GM19438 (cell line): ENCODE results near the gene BCAR3.

Experiments
- ATAC-seq: cut with Tn5 transposase; IDR thresholded peaks from one replicate; pipeline ENCODE4 v1.9.1; 2021; ENCODE audit warnings: low read depth; ENCODE audit not compliant: unreplicated experiment

BCAR3 gene

DNA sequence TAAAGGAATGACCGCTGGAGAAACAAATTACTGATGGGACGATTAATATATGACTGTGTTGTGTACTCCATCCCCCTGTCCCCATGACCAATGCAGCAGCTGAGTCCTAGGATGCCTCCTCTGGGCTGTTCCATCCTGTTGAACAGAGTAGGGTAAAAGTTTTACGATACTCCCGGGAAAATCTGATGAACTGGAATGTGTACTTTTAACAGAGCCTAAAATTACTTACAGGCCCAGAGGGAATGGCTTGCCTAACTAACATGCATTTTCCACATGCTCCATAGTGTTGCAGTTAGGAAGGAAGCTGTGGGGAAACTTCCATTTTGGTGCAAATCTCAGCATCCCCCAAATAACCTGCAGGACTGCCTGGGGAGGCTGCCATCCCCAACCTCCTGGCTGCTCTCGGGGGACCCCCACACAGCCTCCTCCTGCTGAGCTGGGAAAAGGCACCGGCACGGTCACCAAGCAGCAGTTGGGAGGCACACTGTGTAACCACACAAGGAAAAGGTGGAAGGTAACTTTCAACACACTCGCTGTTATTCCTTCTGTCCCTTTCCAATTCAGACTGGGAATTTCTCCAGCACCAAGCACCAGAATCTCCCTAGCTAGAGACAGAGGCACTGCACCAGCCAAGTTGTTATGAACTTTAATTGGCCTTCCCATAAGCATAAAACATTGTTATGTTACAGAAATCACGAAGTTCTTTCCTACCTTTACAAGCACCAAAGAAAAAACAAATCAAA lies 97.2 kb downstream of the BCAR3 start:
- ATAC-seq = no peak

DNA sequence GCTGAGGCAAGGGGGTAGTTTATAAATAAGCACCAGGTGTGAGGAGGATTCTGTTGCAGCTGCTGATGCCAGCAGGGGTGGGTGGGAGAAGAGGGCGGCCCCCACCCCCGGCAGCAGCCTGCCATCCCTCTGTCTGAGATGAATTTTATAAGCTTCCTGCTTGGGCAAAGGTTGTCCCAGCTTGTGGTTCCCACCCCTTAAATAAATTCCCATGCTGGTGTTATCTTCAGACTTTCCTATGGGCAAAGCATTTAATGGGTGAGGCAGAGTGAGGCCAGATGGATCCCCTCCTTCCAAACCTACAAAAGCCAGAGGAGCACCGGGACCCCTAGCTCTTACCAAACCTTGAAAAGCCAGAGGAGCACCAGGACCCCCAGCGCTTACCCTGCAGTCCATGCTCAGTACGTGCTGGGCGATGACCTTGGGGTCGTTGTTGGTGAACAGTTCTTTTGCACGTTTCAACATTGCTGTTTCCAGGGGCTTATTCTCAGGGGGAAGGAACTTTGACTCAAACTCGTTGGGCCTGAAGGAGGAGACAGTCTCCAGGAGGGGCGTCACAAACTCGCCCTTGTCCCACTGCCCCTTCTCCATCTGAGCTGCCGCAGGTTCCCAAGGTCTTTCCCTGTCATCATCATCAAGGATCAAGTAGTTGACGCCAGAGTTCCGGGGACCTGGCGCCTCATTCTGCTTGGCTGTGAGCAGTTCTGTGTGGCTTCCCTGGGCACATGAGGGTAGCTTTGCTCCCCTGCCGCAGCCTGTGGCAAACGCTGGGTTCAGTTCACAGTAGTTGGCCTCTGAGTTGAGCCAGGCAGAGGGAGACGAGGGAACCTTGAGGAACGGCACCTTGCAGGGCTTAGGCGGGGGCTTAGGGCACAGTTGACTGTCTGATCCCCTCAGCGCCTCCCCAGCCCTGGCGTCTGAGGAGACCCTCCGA lies 99.5 kb downstream of the BCAR3 start:
- ATAC-seq = no peak

GRCh38 chr1:93579891-93580290 lies 101.7 kb downstream of the BCAR3 start:
- no peak for ATAC-seq

GRCh38 chr1:93578911-93579825 lies 102.5 kb downstream of the BCAR3 start:
- no peak for ATAC-seq

GRCh38 chr1:93578433-93578830 lies 103.2 kb downstream of the BCAR3 start:
- ATAC-seq = no peak

GRCh38 chr1:93577536-93578432 lies 103.9 kb downstream of the BCAR3 start:
- no peak for ATAC-seq

DNA sequence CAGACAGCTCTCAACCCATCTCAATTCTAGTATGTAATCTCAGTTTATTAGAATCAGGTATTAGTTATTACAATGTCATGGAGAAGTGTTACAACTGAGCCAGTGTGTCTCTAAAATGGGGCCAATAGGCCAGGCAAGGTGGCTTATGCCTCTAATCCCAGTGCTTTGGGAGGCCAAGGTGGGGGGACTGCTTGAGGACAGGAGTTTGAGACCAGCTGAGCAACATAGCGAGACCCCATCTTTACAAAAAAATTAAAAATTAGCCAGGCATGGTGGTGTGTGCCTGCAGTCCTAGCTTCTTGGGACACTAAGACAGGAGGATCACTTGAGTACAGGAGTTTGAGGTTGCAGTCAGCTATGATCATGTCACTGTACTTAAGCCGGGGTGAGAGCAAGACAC lies 104.9 kb downstream of the BCAR3 start:
- ATAC-seq = no peak

DNA sequence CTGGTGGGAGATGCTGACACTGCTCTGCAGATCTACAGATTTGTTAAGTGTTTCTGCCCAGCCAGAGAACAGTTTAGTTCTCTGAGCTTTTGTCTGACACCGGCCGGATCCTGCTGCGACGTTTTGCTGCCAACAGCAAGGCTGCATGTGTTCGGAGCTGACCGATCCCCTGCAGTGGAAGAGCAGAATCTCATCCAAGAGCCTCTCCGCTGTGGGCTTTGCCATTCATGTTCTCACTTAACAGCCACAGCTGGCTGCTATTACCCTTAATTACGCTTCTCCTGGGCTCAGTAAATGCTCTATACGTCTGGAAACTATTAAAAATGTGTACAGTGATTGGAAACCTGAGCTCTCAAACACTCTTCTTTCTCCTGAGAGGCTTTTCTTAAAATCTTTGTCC lies 105.3 kb downstream of the BCAR3 start:
- no peak for ATAC-seq

DNA sequence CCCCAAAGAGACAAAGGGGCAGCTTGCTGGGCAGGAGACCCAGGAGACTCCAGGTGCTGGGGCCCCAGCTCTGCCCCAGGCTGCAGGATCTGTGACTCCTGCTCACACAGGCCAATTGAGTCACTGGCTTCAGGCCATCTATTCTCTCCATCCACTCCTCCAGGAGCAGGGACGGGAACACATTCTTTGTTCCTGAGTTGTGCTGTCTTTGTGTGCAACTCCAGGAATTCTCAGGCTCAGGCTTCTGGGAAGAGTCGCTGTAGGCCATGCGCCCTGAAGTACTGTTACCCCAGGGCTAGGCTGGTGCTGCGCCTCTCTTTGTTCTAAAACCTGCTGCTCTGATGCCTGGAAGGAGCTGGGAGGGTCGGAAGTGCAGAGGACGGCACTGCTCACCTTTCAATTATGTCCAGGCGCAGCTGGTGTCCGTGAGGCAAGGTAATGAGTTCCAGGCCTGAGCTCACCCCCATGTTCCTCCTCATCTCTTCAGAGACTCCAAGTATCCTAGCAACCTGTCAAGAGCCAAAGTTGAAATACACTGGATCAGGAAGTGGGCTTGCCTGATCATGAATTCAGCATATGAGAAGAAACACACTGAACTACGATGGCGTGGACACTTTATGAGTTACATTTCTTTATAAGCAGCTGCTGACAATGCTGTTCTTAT lies 105.9 kb downstream of the BCAR3 start:
- ATAC-seq = no peak

- ATAC-seq = no peak
Observed at GRCh38 chr1:93574991-93575390, 106.6 kb downstream of the BCAR3 start.

- no peak for ATAC-seq
Observed at GRCh38 chr1:93574511-93574910, 107.1 kb downstream of the BCAR3 start.

GRCh38 chr1:93573940-93574469 lies 107.6 kb downstream of the BCAR3 start:
- ATAC-seq = no peak

GRCh38 chr1:93571623-93572310 lies 109.9 kb downstream of the BCAR3 start:
- no peak for ATAC-seq

DNA sequence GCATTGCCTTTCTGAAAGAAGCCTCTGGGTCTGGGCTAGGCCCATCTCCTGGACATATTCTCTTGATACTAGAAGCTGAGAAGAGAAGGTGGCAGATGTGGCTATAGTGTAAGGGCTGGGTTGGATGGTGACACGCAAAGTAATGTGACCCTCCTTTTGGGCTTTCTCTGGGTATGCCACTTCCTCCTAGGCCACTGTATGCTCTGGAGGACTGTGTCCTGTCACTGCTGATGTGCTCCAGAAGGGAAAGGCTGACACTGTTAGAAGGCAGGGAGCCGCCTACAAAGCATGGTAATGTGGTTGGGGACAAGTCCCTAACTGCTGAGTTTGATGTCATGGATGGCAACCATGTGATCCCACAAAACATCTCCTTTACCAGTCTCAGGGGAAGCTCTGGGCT lies 112.1 kb downstream of the BCAR3 start:
- ATAC-seq = no peak

- ATAC-seq = no peak
Observed at GRCh38 chr1:93567255-93567918, 114.2 kb downstream of the BCAR3 start.

DNA sequence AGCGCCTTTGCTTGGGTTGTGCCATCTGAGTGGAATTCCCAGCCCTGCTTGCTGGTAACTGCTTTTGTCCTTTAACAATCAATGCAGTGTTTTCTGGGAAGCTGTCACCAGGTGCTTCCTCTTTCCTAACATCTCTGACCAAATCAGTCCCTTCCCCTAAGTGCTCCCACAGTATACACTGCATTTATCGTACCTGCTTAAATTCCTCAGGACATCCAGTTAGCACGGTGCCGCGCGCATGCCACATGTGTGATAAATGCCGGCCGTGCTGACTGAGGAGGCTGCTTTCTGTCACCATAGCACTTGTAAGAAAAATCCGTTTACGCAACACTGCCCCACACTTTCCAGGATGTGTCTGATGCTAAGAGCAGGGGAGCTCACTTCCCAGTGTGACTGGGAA lies 115.4 kb downstream of the BCAR3 start:
- ATAC-seq = no peak

- no peak for ATAC-seq
Observed at GRCh38 chr1:93565496-93566206, 116.0 kb downstream of the BCAR3 start.
